KMS-11 (cell line): ENCODE measurements around the gene TTLL6.
"Not testable (repeated sequence)": the region's sequence is repeated elsewhere in the genome, so short reads cannot be mapped to it uniquely, and the experiment has no call there.

ENCODE experiments used
- H2AFZ ChIP-seq: fragments of 200-600 bp; sonication (generic); 2 replicates; pipeline ENCODE4 v1.6.1; 2016; ENCODE audit warnings: antibody characterized with exemption, mixed run types, low read depth
- H3K27ac ChIP-seq: fragments of 200-600 bp; sonication (generic); 2 replicates; pipeline ENCODE4 v1.6.1; 2016; ENCODE audit warnings: mild to moderate bottlenecking, mixed run types
- H3K27me3 ChIP-seq: fragments of 200-600 bp; sonication (generic); 2 replicates; pipeline ENCODE4 v1.6.1; 2017; ENCODE audit warnings: mild to moderate bottlenecking, low read depth, mixed run types, moderate library complexity; ENCODE audit not compliant: insufficient read depth
- H3K36me3 ChIP-seq: fragments of 200-600 bp; sonication (generic); 2 replicates; pipeline ENCODE4 v1.6.1; 2017; ENCODE audit warnings: mild to moderate bottlenecking, mixed run types; ENCODE audit not compliant: insufficient read depth
- H3K4me1 ChIP-seq: fragments of 200-600 bp; sonication (generic); 2 replicates; pipeline ENCODE4 v1.6.1; 2016; ENCODE audit warnings: mild to moderate bottlenecking, low read depth, mixed run types; ENCODE audit not compliant: poor library complexity, severe bottlenecking
- H3K4me2 ChIP-seq: fragments of 200-600 bp; sonication (generic); 2 replicates; pipeline ENCODE4 v1.7.0; 2016; ENCODE audit warnings: mild to moderate bottlenecking, mixed run types
- H3K4me3 ChIP-seq: fragments of 200-600 bp; sonication (generic); IDR thresholded peaks from 2 replicates; pipeline ENCODE4 v1.6.1; 2017; ENCODE audit warnings: low read depth, low read length, mixed read lengths; ENCODE audit not compliant: insufficient read depth
- H3K79me2 ChIP-seq: fragments of 200-600 bp; sonication (generic); 2 replicates; pipeline ENCODE4 v1.6.1; 2016; ENCODE audit warnings: low read depth, mixed run types; ENCODE audit not compliant: insufficient read depth
- H3K9ac ChIP-seq: fragments of 200-600 bp; sonication (generic); 2 replicates; pipeline ENCODE4 v1.6.1; 2016; ENCODE audit warnings: mild to moderate bottlenecking, mixed run types
- H4K20me1 ChIP-seq: fragments of 200-600 bp; sonication (generic); 2 replicates; pipeline ENCODE4 v1.6.1; 2016; ENCODE audit warnings: mild to moderate bottlenecking, mixed run types; ENCODE audit not compliant: insufficient read depth
- TF ChIP-seq, protein P1 (sequence below): fragments of 200-600 bp; sonication (generic); conservative IDR thresholded peaks from 2 replicates; pipeline ENCODE4 v1.6.1; 2017; ENCODE audit warnings: low read depth, mild to moderate bottlenecking, antibody characterized with exemption, low read length, moderate library complexity, mixed read lengths

The TTLL6 gene

GRCh38 chr17:48831549-48831883 lies 14.5 kb upstream of the TTLL6 start:
- H3K4me2 ChIP-seq: peak overlapping the region; percentile 82
- H3K36me3 ChIP-seq: no peaks in the 10 kb centered on the region
- H3K4me3 ChIP-seq: peak overlapping the region; percentile 45
- peaks cover 50% of the 10 kb centered on the region for H3K4me1 ChIP-seq
- peaks cover 21% of the 10 kb centered on the region; the same call in 1 of the 2 replicates for H3K79me2 ChIP-seq
- TF ChIP-seq, protein P1, sequence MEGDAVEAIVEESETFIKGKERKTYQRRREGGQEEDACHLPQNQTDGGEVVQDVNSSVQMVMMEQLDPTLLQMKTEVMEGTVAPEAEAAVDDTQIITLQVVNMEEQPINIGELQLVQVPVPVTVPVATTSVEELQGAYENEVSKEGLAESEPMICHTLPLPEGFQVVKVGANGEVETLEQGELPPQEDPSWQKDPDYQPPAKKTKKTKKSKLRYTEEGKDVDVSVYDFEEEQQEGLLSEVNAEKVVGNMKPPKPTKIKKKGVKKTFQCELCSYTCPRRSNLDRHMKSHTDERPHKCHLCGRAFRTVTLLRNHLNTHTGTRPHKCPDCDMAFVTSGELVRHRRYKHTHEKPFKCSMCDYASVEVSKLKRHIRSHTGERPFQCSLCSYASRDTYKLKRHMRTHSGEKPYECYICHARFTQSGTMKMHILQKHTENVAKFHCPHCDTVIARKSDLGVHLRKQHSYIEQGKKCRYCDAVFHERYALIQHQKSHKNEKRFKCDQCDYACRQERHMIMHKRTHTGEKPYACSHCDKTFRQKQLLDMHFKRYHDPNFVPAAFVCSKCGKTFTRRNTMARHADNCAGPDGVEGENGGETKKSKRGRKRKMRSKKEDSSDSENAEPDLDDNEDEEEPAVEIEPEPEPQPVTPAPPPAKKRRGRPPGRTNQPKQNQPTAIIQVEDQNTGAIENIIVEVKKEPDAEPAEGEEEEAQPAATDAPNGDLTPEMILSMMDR: no peak
- peak overlapping the region; percentile 84; the same call in 1 of the 2 replicates for H3K9ac ChIP-seq
- peak overlapping the region; percentile 62 for H3K27ac ChIP-seq
- peak overlapping the region; percentile 85 for H2AFZ ChIP-seq
- H3K27me3 ChIP-seq: no peaks in the 10 kb centered on the region
- H4K20me1 ChIP-seq: no peaks in the 10 kb centered on the region

- H4K20me1 ChIP-seq: no peaks in the 10 kb centered on the region
- peak within 1 kb of the TSS; percentile 85 for H2AFZ ChIP-seq
- H3K79me2 ChIP-seq: peaks cover 21% of the 10 kb centered on the region; the same call in 1 of the 2 replicates
- peak within 1 kb of the TSS; percentile 45 for H3K4me3 ChIP-seq
- no peaks in the 10 kb centered on the region for H3K36me3 ChIP-seq
- TF ChIP-seq, protein P1: no peak
- peak within 1 kb of the TSS; percentile 82 for H3K4me2 ChIP-seq
- peak within 1 kb of the TSS; percentile 84 for H3K9ac ChIP-seq
- peak within 1 kb of the TSS; percentile 62 for H3K27ac ChIP-seq
- H3K4me1 ChIP-seq: peaks cover 45% of the 10 kb centered on the region
- H3K27me3 ChIP-seq: no peaks in the 10 kb centered on the region
Observed at GRCh38 chr17:48830840-48831548, 14.0 kb upstream of the TTLL6 start, which contains the start of gene CALCOCO2. Gene CALCOCO2, plus strand, starts transcription at chr17:48831035. Its CDS starts 10,673 bp downstream, at chr17:48841708.

- Histone ChIP-seq H3K9ac (no peak overlapping the region), H3K4me3 (no peak overlapping the region), H3K4me2 (no peak overlapping the region), H3K27me3 (no peaks in the 10 kb centered on the region), H4K20me1 (no peaks in the 10 kb centered on the region), H3K36me3 (no peaks in the 10 kb centered on the region), H2AFZ (no peak overlapping the region), H3K27ac (no peak overlapping the region), H3K79me2 (no peaks in the 10 kb centered on the region), H3K4me1 (peaks cover 5% of the 10 kb centered on the region)
- TF ChIP-seq, protein P1: no peak
Observed at GRCh38 chr17:48825446-48826381, 8.7 kb upstream of the TTLL6 start.

GRCh38 chr17:48820936-48821335 lies 3.9 kb upstream of the TTLL6 start:
- H3K4me3 ChIP-seq: not testable (repeated sequence)
- peaks cover 11% of the 10 kb centered on the region for H3K4me1 ChIP-seq

More at GRCh38 chr17:48820936-48821335, 3.9 kb upstream of the TTLL6 start:
- not testable (repeated sequence) for H3K36me3 ChIP-seq, H3K27ac ChIP-seq, H3K4me2 ChIP-seq, H3K27me3 ChIP-seq, H2AFZ ChIP-seq, H4K20me1 ChIP-seq, H3K9ac ChIP-seq, H3K79me2 ChIP-seq
